VCaP (cell line): ENCODE measurements around the gene SLC4A7.
A peak's percentile ranks its signal among the peaks of the same experiment; 100 is the strongest.

Experiments
- H3K27ac ChIP-seq: fragments of 450-650 bp; 2 replicates; pipeline ENCODE4 v1.5.1; 2017
- TF ChIP-seq, protein P1 (sequence below): fragments of 450-650 bp; conservative IDR thresholded peaks from 2 replicates; pipeline ENCODE4 v1.5.1; 2017; ENCODE audit warnings: mild to moderate bottlenecking, moderate library complexity

SLC4A7 gene

GRCh38 chr3:27342267-27342666, 141.9 kb downstream of the SLC4A7 start:
- H3K27ac ChIP-seq: no peak overlapping the region
- TF ChIP-seq, protein P1, sequence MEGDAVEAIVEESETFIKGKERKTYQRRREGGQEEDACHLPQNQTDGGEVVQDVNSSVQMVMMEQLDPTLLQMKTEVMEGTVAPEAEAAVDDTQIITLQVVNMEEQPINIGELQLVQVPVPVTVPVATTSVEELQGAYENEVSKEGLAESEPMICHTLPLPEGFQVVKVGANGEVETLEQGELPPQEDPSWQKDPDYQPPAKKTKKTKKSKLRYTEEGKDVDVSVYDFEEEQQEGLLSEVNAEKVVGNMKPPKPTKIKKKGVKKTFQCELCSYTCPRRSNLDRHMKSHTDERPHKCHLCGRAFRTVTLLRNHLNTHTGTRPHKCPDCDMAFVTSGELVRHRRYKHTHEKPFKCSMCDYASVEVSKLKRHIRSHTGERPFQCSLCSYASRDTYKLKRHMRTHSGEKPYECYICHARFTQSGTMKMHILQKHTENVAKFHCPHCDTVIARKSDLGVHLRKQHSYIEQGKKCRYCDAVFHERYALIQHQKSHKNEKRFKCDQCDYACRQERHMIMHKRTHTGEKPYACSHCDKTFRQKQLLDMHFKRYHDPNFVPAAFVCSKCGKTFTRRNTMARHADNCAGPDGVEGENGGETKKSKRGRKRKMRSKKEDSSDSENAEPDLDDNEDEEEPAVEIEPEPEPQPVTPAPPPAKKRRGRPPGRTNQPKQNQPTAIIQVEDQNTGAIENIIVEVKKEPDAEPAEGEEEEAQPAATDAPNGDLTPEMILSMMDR: no peak

DNA sequence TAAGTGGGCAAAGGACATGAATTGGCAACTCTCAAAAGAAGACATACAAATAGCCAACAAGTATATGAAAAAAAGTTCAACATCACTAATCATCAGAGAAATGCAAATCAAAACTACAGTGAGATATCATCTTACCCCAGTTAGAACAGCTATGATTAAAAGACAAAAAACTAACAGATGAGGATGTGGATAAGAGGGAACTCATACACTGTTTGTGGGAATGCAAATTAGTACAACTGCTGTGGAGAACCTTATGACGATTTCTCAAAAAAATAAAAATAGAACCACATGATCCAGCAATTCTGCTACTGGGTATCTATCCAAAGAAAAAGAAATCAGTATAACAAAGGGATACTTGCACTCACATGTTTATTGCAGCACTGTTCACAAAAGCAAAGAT, 143.7 kb downstream of the SLC4A7 start:
- TF ChIP-seq, protein P1: no peak
- H3K27ac ChIP-seq: no peak overlapping the region

DNA sequence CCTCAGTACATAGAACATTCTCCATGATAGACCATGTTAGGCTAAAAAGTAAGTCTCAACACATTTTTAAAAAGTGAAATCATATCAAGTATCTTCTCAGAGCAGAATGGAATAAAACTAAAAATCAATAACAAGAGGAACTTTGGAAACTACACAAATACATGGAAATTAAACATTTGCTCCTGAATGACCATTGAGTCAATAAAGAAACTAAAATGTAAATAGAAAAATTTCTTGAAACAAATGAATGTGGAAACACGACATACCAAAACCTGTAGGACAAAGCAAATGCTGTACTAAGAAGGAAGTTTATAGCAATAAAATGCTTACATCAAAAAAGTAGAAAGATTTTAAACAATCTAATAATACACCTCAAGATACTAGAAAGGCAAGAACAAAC, 148.6 kb downstream of the SLC4A7 start:
- H3K27ac ChIP-seq: no peak overlapping the region
- TF ChIP-seq, protein P1: no peak

DNA sequence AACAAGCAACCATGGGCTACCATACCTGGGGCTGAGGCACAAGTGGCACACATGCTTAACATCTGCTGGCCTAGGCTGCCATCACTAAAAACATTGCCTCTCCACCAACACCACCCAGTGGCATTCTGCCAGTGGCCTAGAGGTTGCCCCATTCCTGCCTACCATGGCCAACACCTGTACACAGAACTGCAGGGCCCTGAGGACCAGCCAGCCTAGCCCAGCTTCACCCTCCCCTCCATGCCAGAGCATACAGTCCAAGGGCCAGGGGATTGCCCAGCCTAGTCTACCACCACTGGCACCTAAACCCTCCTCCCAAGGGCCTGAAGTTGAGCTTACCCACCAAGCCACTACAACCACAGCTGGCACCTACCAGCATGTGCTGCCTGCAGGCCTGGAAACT, 150.3 kb downstream of the SLC4A7 start:
- TF ChIP-seq, protein P1: no peak
- H3K27ac ChIP-seq: no peak overlapping the region

DNA sequence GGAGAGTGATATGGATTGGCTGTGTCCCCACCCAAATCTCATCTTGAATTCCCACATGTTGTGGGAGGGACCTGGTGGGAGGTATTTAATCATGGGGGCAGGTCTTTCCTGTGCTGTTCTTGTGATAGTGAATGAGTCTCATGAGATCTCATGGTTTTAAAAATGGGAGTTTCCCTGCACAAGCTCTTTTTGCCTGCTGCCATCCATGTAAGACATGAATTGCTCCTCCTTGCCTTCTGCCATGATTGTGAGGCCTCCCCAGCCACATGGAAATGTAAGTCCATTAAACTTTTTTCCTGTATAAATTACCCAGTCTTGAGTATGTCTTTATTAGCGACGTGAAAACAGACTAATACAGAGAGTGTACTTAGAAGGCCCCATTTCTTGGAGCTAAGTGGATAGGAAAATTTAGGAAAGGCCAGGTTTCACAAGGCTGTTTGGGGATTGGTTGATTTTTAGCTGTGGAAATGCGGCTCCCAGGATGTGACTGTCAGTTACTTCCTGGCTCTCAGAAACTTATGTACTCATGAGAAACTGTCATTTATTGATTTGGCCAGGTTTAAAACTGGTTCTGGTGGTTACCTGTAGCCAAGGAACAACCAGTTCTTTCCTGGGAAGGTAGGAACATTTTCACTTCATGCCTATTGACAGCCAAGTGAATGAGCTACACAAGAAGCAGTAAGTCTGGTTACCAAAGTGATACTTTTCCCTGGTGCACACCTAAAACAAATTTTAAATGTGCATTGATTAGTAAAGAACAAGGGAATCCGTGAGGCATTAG, 155.0 kb downstream of the SLC4A7 start:
- peak overlapping the region; percentile 26 for H3K27ac ChIP-seq

- no peak overlapping the region for H3K27ac ChIP-seq
- TF ChIP-seq, protein P1: no peak
Measured at GRCh38 chr3:27326629-27327545, 157.3 kb downstream of the SLC4A7 start.

DNA sequence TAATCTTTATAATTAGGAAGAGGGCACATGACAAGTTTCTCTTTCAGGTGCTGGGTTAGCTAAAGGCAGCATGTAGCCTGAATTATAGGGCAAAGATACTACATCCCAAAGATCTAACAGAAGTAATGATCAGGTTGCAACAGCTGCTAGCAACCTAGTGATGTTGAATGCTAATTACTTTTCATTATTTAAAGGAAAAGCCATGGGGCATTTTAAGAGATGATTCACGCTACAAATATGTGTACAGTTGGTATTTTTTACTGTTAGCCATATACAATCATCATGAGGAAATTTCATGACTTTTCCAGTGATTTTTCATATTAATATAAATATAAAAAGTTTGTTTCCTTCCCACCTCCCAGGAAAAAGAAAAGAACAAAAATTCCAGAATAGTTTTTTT, 158.0 kb downstream of the SLC4A7 start:
- TF ChIP-seq, protein P1: no peak
- H3K27ac ChIP-seq: no peak overlapping the region
